Stimulated activated CD4-positive, alpha-beta T cell treated with anti-CD3 and anti-CD28 coated beads, Interleukin-1b, Interleukin-23, amount 100 ng/mL, for 1 hour (primary cell): ENCODE measurements around the gene CRISP2.

ENCODE experiments used
- DNase-seq, 2 donors: peaks; one replicate each; pipeline ENCODE4 v3.0.0-alpha.2; 2020; ENCODE audit warnings: low read depth in 2 of 2

CRISP2 gene

DNA sequence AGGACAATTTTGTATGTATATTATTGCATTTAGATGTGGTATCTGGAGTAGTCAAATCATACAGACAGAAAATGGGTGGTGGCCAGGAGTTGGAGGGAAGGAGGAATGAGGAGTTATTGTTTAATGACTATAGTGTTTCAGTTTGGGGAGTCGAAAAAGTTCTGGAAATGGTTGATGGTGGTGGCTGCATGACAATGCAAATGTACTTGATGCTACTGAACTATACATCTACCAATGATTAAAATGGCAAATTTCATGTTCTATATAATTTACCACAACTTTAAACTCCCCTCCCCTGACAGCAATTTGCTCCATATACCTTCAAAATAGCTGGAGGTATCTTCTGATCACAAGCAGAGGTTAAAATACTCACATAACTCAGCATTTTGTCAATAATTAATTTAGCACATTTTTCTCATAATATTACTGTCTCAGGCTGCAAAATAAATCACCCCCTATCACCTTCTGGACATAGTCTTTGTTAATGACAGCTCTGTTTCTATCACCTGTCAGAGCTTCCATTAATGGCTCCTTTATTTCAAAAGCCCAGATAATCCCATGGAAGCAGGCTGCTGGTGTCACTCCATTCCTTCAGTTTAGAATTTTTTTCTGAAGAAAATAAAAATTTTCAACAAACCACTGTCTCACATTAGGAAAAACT lies 51.0 kb downstream of the CRISP2 start:
- no peak for DNase-seq

DNA sequence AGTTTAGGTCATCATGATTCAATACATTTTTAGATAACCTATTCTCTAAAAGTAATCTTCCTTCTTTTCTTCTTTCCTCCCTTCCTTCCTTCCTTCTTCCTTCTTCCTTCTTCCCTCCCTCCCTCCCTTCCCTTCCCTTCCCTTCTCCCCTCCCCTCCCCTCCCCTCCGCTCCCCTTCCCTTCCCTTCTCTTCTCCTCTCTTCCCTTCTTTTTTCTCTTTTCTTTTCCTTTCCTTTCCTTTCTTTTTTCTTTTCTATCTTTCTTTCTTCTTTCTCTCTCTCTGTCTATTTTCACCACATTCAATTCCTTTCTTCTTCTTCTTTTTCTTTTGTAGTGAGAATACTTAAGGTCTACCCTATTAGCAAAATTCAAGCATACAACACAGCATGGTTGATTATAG lies 59.4 kb downstream of the CRISP2 start:
- no peak for DNase-seq

DNA sequence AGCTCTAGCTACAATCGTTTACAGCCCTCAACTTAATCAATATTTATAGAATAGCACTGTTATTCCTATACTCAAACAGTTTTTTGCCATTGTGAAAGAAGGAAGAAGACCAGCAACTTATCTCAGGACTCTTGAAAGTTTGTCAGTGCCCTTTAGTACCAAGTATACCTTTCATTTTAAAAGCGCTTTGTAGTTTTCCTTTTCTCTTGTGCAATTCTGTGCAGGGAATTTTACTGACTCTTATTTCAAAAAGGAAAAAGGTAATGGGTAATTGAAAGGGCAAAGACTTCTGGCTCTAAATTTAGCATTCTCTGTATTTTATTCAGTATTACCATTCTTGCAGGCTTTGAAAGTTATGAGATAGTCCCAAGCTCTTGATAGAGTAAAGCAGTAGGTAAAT lies 59.9 kb downstream of the CRISP2 start:
- no peak for DNase-seq

DNA sequence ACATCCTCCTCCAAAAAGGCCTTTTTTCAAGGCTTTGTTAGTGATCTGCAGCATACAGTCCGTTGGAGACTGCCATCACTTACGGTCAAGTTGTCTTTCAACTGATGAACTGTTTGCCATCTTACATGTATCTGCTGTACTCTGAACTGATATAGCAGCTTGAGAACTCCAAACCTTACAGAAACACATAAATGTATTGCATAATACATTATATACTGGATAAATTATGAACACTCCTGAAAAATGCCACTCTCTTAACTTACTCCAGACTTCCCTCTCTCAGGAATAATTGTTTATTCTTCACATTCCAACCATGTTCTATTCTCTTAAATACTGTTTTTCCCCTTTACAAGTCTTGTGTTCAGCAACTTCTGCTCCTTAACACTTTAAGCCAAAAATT lies 62.1 kb downstream of the CRISP2 start:
- no peak for DNase-seq

DNA sequence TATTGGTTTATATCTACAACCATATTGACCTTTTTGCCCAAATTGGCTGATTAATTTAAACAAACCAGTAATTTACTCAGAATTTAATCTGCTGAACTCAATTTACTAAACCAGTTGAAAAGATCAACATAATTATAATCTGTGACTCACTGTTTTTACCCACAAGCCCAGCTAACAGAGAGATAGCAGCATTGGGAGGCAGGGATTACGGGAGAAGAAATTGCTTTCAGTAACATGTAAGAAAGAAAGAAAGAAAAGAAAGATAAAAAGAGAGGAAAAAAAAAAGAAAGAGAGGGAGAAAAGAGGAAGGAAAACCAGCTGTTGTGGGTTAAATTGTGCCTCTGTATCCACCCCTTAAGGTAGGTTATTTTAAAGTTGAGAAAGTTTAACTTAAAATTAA lies 63.4 kb downstream of the CRISP2 start:
- DNase-seq, result no peak

DNA sequence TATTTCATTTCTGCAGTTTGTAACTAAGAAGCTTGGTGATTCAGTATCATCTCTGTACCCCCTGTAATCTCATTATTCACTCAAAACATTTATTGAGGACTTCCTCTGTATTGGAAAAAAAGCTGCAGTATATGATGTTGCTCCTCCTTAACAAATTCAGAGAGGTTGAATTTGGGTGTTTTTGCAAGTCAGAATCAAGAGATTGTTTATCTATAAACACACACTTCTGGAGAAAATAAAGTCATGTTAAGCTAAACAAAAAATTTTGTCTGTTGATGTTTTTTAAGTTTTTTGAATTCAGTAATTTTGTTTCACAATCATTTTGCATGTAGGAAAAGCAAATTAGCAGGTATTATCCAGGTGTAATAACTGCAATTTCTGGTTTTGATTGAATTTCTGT lies 65.3 kb downstream of the CRISP2 start:
- no peak for DNase-seq

DNA sequence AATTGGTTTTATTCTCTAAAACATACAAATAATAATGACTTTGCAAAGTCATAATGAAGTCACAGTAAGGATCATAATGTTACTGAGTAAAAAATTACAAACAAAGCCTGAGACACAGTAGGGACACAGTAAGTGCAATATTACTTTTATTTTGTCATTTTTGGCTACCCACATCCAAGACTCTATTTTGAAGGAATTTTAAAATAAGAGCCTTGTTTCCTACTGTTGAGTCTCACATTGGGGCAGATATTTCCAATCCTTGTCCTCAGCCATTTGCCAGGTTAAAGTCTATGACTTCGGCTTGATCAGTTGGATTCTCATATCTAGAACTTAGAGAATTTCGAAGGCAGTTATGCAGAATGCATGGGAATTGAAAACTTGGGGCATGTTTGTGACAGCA lies 65.9 kb downstream of the CRISP2 start:
- no peak for DNase-seq

DNA sequence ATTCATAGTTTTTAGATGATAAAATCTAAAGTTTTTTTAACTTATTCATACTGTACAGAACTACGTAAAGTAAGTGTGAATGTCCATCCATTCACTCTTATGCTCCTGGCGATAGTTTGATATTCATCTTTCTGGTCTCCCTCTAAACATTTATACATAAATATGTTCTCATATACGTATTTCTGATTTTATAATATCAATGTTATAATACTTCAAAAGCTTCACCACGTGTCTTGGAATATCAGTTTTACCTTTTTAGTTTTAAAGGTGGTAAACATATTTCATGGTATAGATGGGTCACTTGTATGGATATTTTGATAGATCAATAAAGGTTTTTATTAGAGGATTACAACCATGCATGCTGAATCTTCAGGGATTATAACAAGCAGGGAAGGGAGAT lies 66.4 kb downstream of the CRISP2 start:
- DNase-seq, result no peak

DNA sequence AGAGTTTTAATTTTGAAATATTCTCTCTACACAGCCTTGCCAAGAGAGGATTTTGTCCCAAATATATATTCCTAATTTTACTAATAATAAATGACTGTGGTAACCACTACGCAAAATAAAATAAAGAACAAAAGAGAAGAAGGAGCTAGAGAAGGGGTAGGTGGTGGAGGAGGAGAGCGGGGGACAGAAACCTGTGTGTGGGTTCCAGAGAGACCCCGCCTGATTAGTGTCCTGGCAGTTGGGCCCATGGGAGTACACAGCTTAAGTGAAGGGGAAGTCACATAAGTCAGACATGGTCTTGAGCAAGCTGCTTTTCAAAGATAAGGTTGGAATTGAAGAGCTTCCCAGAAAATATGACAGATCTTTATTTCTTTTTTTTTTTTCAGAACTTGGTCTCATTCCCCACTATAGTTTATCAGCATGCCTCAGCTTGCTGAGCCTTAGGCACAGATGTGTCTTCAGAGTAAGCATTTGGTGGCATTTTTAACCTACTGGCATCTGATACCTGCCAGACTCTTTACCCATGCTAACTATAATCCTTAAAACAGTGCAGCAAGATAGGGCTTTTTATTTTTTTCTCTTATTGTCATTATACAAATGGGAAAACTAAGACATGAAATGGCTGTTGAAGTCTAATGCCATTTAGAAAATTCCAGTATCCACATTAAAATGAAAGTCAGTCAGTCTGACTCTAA lies 67.1 kb downstream of the CRISP2 start:
- DNase-seq, result no peak

DNA sequence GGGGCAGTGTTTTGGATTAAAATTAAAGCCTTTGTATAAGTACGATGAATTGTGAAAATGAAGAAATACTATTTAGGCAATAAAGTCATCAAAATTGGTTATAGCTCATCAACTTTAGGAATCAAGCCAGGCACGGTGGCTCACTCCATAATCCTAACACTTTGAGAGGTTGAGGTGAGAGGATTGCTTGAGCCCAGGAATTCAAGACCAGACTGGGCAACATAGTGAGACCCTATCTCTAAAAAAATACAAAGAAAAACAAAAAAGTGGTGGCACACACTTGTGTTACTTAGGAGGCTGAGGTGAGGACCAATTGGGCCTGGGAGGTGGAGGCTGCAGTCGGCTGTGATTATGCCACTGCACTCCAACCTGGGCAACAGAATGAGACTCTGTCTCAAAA lies 68.2 kb downstream of the CRISP2 start:
- no peak for DNase-seq
